Hepatocyte (in vitro differentiated cells): ENCODE results near the gene ZBTB20.

Source experiments
- EZH2 ChIP-seq: fragments of 200-600 bp; sonication (generic); IDR thresholded peaks from 2 replicates; pipeline ENCODE4 v1.6.1; 2016; ENCODE audit warnings: antibody characterized with exemption, mild to moderate bottlenecking, borderline replicate concordance
- EZH2phosphoT487 ChIP-seq: fragments of 200-600 bp; sonication (generic); IDR thresholded peaks from one replicate; pipeline ENCODE4 v1.6.1; 2018; ENCODE audit warnings: antibody characterized with exemption, mild to moderate bottlenecking, low read depth, moderate library complexity; ENCODE audit not compliant: unreplicated experiment, severe bottlenecking
- TF ChIP-seq, protein P1 (sequence below): fragments of 200-600 bp; sonication (generic); IDR thresholded peaks from 2 replicates; pipeline ENCODE4 v1.5.1; 2016; ENCODE audit warnings: antibody characterized with exemption, mild to moderate bottlenecking; ENCODE audit not compliant: poor library complexity

DNA sequence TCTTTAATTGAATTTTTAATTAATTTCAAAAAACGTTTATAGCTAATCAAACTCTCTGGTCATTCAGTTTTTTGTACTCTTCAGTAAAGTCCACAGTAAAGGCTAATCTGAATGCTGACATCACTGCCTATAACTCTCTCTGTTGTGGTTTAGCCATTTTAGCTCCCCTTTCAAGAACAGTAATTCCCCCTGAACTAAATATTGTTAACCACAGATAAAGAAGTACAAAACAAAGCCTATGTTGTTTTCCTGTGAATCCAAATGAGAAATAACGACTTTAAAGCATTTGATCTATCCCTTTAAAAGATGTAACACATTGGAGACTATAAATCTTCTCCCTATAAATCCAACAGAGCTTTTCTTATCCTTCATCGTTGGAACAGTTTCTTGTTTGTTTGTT is 94.2 kb downstream of the ZBTB20 start:
- TF ChIP-seq, protein P1, sequence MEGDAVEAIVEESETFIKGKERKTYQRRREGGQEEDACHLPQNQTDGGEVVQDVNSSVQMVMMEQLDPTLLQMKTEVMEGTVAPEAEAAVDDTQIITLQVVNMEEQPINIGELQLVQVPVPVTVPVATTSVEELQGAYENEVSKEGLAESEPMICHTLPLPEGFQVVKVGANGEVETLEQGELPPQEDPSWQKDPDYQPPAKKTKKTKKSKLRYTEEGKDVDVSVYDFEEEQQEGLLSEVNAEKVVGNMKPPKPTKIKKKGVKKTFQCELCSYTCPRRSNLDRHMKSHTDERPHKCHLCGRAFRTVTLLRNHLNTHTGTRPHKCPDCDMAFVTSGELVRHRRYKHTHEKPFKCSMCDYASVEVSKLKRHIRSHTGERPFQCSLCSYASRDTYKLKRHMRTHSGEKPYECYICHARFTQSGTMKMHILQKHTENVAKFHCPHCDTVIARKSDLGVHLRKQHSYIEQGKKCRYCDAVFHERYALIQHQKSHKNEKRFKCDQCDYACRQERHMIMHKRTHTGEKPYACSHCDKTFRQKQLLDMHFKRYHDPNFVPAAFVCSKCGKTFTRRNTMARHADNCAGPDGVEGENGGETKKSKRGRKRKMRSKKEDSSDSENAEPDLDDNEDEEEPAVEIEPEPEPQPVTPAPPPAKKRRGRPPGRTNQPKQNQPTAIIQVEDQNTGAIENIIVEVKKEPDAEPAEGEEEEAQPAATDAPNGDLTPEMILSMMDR = no peak
- TF ChIP-seq EZH2 (no peak), EZH2phosphoT487 (no peak)
